ELR (cell line): ENCODE data around the gene UBE2R2.
"Not testable (repeated sequence)": the region's sequence is repeated elsewhere in the genome, so short reads cannot be mapped to it uniquely, and the experiment has no call there.

Source experiments
- DNase-seq: peaks from one replicate; pipeline ENCODE4 v3.0.0-alpha.2; 2015; ENCODE audit warnings: low read depth

The UBE2R2 gene, protein sequence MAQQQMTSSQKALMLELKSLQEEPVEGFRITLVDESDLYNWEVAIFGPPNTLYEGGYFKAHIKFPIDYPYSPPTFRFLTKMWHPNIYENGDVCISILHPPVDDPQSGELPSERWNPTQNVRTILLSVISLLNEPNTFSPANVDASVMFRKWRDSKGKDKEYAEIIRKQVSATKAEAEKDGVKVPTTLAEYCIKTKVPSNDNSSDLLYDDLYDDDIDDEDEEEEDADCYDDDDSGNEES

DNA sequence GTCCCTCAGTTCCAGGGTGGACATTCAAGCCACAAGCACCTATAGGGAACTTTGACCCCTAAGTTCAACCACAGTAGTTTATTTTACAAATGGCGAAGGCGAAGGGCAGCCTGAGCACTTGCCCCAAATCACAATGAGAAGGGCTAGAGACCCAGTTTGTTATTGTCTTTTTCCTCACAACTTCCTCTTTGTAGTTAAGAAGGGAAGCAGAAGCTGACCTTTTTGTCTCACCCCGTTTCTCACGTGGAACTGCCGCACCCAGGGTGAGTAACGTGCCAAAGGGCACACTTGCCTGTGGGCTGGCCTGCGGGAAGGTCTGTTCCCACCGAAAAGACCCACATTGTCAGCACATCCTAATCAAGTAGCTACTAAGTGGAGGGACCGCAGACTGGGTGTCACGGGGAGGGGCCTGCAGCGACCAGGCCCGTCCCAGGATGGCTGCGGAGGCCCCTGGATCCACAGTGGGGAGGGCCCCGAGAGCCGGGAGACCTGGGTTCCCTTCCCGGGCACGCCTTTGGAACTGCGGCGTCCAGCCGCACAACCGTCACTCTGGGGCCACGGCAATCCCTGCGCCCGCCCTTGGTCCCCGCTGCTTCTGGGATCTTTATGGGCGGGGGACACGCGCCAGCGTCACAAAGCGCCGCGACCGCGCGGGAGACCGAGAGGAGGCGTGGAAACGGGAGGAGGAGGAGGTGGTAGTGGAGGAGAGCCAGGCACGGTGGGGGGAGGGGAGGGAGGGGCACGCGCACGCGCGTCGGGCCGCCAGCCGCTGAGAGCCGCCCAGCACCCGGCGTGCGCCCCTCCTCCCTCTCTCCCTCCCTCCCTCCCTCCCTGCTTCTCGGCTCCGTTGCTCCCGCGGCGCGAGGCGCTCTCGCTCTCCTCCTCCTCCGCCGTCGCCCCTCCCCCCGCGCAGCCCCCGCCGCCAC lies at the start of gene UBE2R2:
Gene UBE2R2 (plus strand): TSS at position 834 of the 926 bp plus-strand sequence. CDS start 598 bp downstream, outside the sequence.
- DNase-seq = peak; percentile 92

DNA sequence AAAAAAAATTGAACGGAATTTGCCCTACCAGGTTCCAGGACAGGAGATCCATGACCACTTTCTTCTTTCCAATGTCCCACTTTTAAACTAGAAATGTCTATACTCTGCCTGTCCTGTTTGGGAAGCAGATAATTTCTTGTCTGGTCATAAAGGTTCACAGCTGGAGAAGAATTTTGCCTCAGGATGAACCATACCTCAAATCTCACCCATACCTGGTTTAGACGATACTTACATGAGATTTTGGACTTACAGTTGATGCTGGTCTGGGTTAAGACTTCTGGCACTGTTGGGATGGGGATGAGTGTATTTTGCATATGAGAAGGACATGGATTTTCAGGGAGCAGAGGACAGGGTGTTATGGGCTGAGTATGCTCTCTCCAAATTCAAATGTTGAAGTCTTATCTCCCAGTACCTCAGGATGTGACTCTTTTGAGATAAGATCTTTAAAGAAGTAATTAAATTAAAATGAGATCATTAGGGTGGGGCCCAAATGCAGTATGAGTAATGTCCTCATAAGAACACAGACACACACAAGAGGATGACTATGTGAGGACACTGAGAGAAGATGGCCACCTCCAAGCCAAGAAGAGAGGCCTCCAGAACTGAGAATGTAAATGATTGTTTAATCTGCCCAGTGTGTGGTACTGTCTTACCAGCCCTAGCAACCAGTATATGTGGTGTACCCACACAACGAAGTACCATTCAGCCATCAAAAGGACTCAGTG lies 46.6 kb upstream of the UBE2R2 start:
- DNase-seq = peak; percentile 86

- not testable (repeated sequence) for DNase-seq
These were observed 43.8 kb upstream of the UBE2R2 start for GRCh38 chr9:33773135-33773534.

DNA sequence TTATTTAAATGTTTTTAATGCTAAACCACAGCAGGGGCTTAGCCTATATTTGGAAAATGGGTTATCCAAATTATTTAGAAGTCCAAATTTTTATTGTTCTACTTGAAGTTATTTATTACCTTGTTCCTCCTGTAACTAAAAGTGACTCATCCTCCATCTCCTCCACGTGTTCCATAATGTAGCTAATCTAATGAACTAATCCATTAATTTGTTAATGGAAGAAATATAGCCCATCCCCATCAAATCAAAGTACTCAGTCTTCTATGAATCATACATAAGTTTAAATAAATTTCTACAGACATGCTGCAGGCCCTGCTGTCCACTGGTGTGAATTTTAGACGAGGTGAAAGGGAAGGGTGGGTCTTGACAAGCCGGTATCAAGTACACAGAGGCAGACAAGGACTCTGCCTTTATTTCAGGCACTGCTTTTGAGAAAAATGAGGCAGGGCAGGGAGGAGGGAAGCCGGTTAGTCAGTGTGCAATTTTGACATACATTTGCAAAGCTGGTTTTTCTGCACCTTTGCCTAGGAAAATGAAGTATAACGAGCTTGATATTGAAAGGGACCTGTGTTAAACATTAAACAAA lies 42.8 kb upstream of the UBE2R2 start:
- DNase-seq = not testable (repeated sequence)

GRCh38 chr9:33776578-33776977 lies 40.4 kb upstream of the UBE2R2 start:
- DNase-seq = no peak

- peak; percentile 81 for DNase-seq
These were observed 38.1 kb upstream of the UBE2R2 start for GRCh38 chr9:33778700-33779351.

DNA sequence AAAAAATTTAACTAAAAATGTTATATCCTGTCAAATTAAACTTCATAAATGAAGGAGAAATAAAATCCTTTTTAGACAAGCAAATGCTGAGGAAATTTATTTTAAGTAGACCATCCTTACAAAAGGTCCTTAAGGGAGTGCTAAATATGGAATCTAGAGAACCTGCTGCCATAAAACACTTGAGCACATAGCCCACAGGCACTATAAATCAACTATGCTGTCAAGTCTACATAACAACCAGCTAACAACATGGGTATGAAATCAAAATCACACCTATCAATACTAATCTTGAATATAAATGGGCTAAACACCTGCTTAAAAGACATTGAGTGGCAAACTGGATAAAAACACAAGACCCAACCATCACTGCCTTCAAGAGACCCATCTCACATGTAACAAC lies 36.7 kb upstream of the UBE2R2 start:
- DNase-seq = no peak

GRCh38 chr9:33781736-33782135 lies 35.2 kb upstream of the UBE2R2 start:
- DNase-seq = no peak

DNA sequence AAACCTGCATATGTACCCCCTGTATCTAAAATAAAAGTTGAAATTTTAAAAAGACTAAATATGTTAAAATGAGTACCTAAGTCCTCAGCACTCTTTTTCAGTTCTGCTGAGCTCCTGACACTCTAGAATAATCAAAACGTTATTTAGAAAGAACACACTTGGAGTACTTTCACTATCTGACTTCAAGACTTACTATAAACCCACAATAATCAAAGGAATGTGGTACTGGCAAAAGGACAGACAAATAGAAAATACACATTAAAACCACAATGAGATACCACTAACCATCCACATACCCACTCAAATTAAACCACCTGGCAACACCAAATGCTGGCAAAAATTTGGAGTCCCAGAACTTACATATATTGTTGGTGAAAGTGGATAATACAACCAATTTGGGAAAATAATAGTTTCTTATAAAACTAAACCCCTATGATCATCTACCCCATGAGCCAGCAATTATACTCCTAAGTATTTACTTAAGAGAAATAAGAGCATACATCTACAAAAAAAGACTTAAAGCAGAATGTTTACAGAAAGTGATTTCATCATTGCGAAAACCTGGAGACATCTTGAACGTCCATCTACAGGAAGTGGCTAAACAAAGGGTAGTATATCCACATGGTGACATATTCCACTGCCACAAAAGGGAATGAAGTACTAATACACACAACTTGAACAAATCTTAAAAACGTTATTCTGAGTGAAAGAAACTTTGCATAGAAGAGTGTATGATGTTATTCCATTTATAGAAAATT lies 34.4 kb upstream of the UBE2R2 start:
- peak; percentile 64 for DNase-seq

- DNase-seq = peak; percentile 45
These were observed 31.0 kb upstream of the UBE2R2 start for GRCh38 chr9:33785914-33786313.

DNA sequence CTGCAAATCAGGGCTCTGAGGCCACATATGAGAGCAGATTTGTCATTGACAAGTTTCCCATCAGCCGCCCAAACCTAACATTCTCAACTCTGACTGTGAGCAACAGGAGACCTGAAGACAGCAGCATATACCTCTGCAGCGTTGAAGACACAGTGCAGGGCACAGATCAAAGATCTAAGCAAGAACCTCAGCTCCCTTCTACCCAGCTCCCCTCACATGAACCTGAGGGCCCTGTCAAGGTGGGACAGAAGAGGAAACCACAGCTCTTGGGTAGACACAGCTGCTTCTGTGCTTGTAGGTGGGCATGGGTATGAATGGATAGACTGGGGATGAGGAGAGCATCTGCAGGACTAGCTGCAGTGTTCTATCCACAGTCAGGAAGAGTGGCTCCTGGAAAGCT lies 30.3 kb upstream of the UBE2R2 start:
- DNase-seq = no peak

- no peak for DNase-seq
These were observed 29.1 kb upstream of the UBE2R2 start for GRCh38 chr9:33787839-33788238.

GRCh38 chr9:33789429-33789828 lies 27.5 kb upstream of the UBE2R2 start:
- DNase-seq = not testable (repeated sequence)

GRCh38 chr9:33791117-33791516 lies 25.8 kb upstream of the UBE2R2 start:
- peak; percentile 92 for DNase-seq

- not testable (repeated sequence) for DNase-seq
These were observed 23.5 kb upstream of the UBE2R2 start for GRCh38 chr9:33793496-33793895.

DNA sequence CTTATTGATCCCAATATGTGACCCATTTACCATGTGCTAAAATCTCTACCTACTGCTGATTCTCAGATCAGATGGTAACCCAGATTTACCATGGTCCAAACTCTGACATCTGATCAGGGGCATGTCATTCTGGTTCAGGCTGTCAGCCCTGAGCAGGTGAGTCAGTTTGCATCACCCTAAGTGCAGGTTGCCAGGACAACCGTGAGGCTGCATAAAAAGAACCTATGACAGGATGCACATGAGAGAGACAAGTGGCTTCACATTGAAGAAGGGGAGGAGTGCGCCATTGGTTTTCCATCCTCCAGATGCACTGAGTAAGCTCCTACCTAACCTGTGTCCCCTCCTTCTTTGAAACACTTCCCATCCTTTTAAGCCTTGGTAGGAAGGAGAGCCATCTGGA lies 22.4 kb upstream of the UBE2R2 start:
- DNase-seq = no peak

- DNase-seq = no peak
These were observed 21.7 kb upstream of the UBE2R2 start, which contains the start of gene PRSS3 for GRCh38 chr9:33795281-33795680. PRSS3 (plus strand) TSS chr9:33795561; CDS start chr9:33795574, 13 bp downstream.

DNA sequence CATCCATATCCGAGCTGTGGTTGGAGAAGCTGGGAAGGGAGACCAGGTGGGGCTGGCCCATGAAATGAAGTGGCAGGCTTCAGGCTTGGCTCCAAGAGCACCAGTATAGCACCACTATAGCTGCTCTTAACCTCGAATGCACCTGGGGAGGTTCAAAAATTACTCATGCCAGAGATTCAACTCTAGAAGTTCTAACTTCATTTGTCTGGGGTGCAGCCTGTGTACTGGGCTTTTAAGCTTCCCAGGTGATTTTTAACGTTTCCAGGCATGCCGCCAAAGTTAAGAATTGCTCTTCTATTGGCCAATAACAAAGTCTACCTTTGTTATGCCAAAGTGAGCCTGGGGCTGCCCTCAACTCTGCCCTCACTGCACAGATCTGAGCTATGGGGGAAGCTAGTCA lies 21.1 kb upstream of the UBE2R2 start:
- DNase-seq = no peak

DNA sequence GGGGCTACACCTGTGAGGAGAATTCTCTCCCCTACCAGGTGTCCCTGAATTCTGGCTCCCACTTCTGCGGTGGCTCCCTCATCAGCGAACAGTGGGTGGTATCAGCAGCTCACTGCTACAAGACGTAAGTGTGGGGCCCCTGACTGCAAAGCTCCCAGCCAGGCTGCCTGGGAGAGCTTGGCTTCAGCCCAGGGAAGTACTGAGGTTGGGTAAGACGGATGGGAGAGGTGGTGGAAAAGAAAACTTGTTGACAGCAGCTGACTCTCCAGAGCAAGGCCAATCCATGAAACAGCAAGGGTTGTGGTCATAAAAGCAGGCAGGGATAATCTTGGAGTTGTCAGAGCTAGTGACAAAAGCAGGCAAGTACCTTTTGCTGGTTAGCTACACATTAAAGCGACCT lies 20.3 kb upstream of the UBE2R2 start:
- DNase-seq = not testable (repeated sequence)

- DNase-seq = no peak
These were observed 19.1 kb upstream of the UBE2R2 start for GRCh38 chr9:33797837-33798236.

DNA sequence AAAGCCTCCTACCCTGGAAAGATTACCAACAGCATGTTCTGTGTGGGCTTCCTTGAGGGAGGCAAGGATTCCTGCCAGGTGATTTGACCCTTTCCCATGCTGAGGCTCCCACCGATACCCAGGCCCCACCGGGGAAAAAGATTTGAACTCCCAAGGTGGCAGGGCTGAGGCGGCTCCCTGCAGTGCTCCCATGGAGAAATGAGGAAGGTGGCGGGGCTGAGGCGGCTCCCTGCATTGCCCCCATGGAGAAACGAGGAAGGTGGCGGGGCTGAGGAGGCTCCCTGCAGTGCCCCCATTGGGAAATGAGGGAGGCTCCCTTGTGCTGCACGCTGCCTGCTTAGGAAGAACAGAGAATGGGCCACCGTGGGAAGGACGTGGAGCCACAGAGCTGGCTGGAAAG lies 18.4 kb upstream of the UBE2R2 start:
- DNase-seq = no peak
